ENCODE data around the gene CNTNAP2. TPM values are rescaled to one million over a fixed set of nuclear protein-coding genes. Genes with fewer than 3 reads are reported as not detected.
"Not testable (repeated sequence)": the region's sequence is repeated elsewhere in the genome, so short reads cannot be mapped to it uniquely, and the experiment has no call there.

The CNTNAP2 gene
- total RNA-seq, 4 donors from 2014 or later, result 0.42 to 0.71 TPM; not detected in 2

GRCh38 chr7:148412691-148413090 is 2296.1 kb downstream of the CNTNAP2 start:
- 29 to 39% methylated on average over 2 of the region's 2 CpGs for WGBS, 2 donors
- TF ChIP-seq CTCF (IDR thresholded peaks at IDR 0.05), result no peak
- TF ChIP-seq POLR2A (IDR thresholded peaks at IDR 0.05), result no peak
- intact Hi-C loops (cut with DNase I; ENCODE audit: low total_unique reads), result no loop called here

GRCh38 chr7:148419856-148420832 is 2303.5 kb downstream of the CNTNAP2 start:
- no peak for DNase-seq (ENCODE audit: low spot score in 2 of 2)
- H3K4me3 ChIP-seq (ENCODE audit: low read depth, poor library complexity, severe bottlenecking), result no peak overlapping the region
- WGBS, 2 donors, result 73 to 80% methylated on average over 11 of the region's 11 CpGs
- intact Hi-C loops (cut with DNase I; ENCODE audit: low total_unique reads), result no loop called here
- no peak for TF ChIP-seq POLR2A (IDR thresholded peaks at IDR 0.05)
- no peak for TF ChIP-seq CTCF (IDR thresholded peaks at IDR 0.05)

More at GRCh38 chr7:148412691-148413090, 2296.1 kb downstream of the CNTNAP2 start:
- no peak for DNase-seq (ENCODE audit: low spot score in 2 of 2)
- no peak overlapping the region for H3K4me3 ChIP-seq (ENCODE audit: low read depth, poor library complexity, severe bottlenecking)

- no peak for DNase-seq (ENCODE audit: low spot score in 2 of 2)
- 90 to 92% methylated on average over 5 of the region's 5 CpGs for WGBS, 2 donors
- intact Hi-C loops (cut with DNase I; ENCODE audit: low total_unique reads), result no loop called here
- TF ChIP-seq POLR2A (IDR thresholded peaks at IDR 0.05) (no peak), CTCF (IDR thresholded peaks at IDR 0.05) (no peak)
- H3K4me3 ChIP-seq (ENCODE audit: low read depth, poor library complexity, severe bottlenecking), result no peak overlapping the region
Measured at GRCh38 chr7:148422030-148422429, 2305.4 kb downstream of the CNTNAP2 start.

GRCh38 chr7:148426393-148426792 is 2309.8 kb downstream of the CNTNAP2 start:
- intact Hi-C loops (cut with DNase I; ENCODE audit: low total_unique reads); H3K4me3 ChIP-seq (ENCODE audit: low read depth, poor library complexity, severe bottlenecking); DNase-seq (ENCODE audit: low spot score in 2 of 2): not testable (repeated sequence)
- 87 to 98% methylated on average over 9 to 10 of the region's 24 CpGs for WGBS, 2 donors

- DNase-seq (ENCODE audit: low spot score in 2 of 2); H3K4me3 ChIP-seq (ENCODE audit: low read depth, poor library complexity, severe bottlenecking); intact Hi-C loops (cut with DNase I; ENCODE audit: low total_unique reads): not testable (repeated sequence)
- WGBS, 2 donors, result 93 to 95% methylated on average over 3 of the region's 3 CpGs
Measured at GRCh38 chr7:148430690-148431089, 2314.1 kb downstream of the CNTNAP2 start.

- intact Hi-C loops (cut with DNase I; ENCODE audit: low total_unique reads), result no loop called here
- H3K4me3 ChIP-seq (ENCODE audit: low read depth, poor library complexity, severe bottlenecking), result no peak overlapping the region
- no peak for TF ChIP-seq CTCF (IDR thresholded peaks at IDR 0.05)
- no peak for TF ChIP-seq POLR2A (IDR thresholded peaks at IDR 0.05)
- no peak for DNase-seq (ENCODE audit: low spot score in 2 of 2)
- 58 to 59% methylated on average over 3 of the region's 3 CpGs for WGBS, 2 donors
Measured at GRCh38 chr7:148433521-148434180, 2317.1 kb downstream of the CNTNAP2 start.

Measured in lower leg skin (tissue), 4 donors.